Measurements from ENCODE around the gene ZFHX3.

ZFHX3 gene

GRCh38 chr16:72824761-72825160 is 223.2 kb downstream of the ZFHX3 start:
- DNase-seq (ENCODE audit: low read depth) = no peak

- DNase-seq (ENCODE audit: low read depth) = no peak
Observed at GRCh38 chr16:72824027-72824426, 223.9 kb downstream of the ZFHX3 start.

GRCh38 chr16:72821185-72821950 is 226.6 kb downstream of the ZFHX3 start:
- DNase-seq (ENCODE audit: low read depth) = no peak

- peak; percentile 23 for DNase-seq (ENCODE audit: low read depth)
Observed at GRCh38 chr16:72819345-72819744, 228.6 kb downstream of the ZFHX3 start.

GRCh38 chr16:72818236-72818845 is 229.6 kb downstream of the ZFHX3 start:
- DNase-seq (ENCODE audit: low read depth) = no peak

- no peak for DNase-seq (ENCODE audit: low read depth)
Observed at GRCh38 chr16:72815348-72816318, 232.3 kb downstream of the ZFHX3 start.

GRCh38 chr16:72814226-72814625 is 233.7 kb downstream of the ZFHX3 start:
- no peak for DNase-seq (ENCODE audit: low read depth)

GRCh38 chr16:72812672-72813071 is 235.3 kb downstream of the ZFHX3 start:
- DNase-seq (ENCODE audit: low read depth) = no peak

- no peak for DNase-seq (ENCODE audit: low read depth)
Observed at GRCh38 chr16:72811876-72812275, 236.1 kb downstream of the ZFHX3 start.

- DNase-seq (ENCODE audit: low read depth) = no peak
Observed at GRCh38 chr16:72811188-72811720, 236.7 kb downstream of the ZFHX3 start.

GRCh38 chr16:72810480-72810879 is 237.4 kb downstream of the ZFHX3 start:
- no peak for DNase-seq (ENCODE audit: low read depth)

- no peak for DNase-seq (ENCODE audit: low read depth)
Observed at GRCh38 chr16:72809446-72809845, 238.5 kb downstream of the ZFHX3 start.

GRCh38 chr16:72808754-72809153 is 239.2 kb downstream of the ZFHX3 start:
- no peak for DNase-seq (ENCODE audit: low read depth)

- no peak for DNase-seq (ENCODE audit: low read depth)
Observed at GRCh38 chr16:72807245-72807644, 240.7 kb downstream of the ZFHX3 start.

GRCh38 chr16:72805486-72805885 is 242.4 kb downstream of the ZFHX3 start:
- DNase-seq (ENCODE audit: low read depth) = no peak

- no peak for DNase-seq (ENCODE audit: low read depth)
Observed at GRCh38 chr16:72800524-72801161, 247.3 kb downstream of the ZFHX3 start.

- DNase-seq (ENCODE audit: low read depth) = no peak
Observed at GRCh38 chr16:72798264-72798663, 249.7 kb downstream of the ZFHX3 start.

GRCh38 chr16:72797621-72798020 is 250.3 kb downstream of the ZFHX3 start:
- no peak for DNase-seq (ENCODE audit: low read depth)

- no peak for DNase-seq (ENCODE audit: low read depth)
Observed at GRCh38 chr16:72796222-72796621, 251.7 kb downstream of the ZFHX3 start.

GRCh38 chr16:72794986-72795385 is 252.9 kb downstream of the ZFHX3 start:
- no peak for DNase-seq (ENCODE audit: low read depth)

- DNase-seq (ENCODE audit: low read depth) = no peak
Observed at GRCh38 chr16:72794319-72794718, 253.6 kb downstream of the ZFHX3 start.

GRCh38 chr16:72793716-72794115 is 254.2 kb downstream of the ZFHX3 start:
- DNase-seq (ENCODE audit: low read depth) = no peak

Measured in non-pigmented ciliary epithelial cell (primary cell).